NCI-H446 treated with DMSO at 0.1 percent for 48 hours (cell line): ENCODE data around the gene C11orf68.
A peak's percentile ranks its signal among the peaks of the same experiment; 100 is the strongest.

Experiments used
- DNase-seq: peaks from one replicate; lab custom pipeline; 2025; lab: John Stamatoyannopoulos, UW

Gene C11orf68

DNA sequence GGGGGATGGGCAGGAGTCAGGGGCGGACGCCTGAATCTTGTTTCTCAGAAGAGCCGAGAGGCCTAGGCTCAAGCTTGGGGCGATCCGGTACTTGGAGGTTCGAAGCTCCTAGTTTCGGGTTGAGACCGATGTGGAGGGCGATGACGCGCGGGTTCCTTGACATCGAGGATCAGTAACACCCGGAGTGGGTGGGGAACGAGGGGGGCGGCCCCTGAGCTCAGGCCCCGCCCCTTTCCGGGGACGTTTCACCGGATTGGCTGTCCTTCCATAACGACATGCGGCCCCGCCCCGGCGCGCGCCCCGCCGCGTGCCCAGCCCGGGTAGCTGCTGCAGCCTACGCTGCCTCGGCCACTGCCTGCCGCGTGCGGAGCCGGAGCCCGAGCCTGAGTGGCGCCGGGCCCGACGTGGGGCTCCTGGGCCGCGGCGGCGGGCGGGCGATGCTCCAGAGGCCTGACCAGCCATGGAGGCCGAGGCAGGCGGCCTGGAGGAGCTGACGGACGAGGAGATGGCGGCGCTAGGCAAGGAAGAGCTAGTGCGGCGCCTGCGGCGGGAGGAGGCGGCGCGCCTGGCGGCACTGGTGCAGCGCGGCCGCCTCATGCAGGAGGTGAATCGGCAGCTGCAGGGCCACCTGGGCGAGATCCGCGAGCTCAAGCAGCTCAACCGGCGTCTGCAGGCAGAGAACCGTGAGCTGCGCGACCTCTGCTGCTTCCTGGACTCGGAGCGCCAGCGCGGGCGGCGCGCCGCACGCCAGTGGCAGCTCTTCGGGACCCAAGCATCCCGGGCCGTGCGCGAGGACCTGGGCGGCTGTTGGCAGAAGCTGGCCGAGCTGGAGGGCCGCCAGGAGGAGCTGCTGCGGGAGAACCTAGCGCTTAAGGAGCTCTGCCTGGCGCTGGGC lies 28.3 kb downstream of the C11orf68 start, which contains the start of gene CCDC85B:
TSS of gene CCDC85B (plus strand) at position 350 of the 895 bp plus-strand sequence. CDS start at position 461, 111 bp downstream.
- peak; percentile 92 for DNase-seq

DNA sequence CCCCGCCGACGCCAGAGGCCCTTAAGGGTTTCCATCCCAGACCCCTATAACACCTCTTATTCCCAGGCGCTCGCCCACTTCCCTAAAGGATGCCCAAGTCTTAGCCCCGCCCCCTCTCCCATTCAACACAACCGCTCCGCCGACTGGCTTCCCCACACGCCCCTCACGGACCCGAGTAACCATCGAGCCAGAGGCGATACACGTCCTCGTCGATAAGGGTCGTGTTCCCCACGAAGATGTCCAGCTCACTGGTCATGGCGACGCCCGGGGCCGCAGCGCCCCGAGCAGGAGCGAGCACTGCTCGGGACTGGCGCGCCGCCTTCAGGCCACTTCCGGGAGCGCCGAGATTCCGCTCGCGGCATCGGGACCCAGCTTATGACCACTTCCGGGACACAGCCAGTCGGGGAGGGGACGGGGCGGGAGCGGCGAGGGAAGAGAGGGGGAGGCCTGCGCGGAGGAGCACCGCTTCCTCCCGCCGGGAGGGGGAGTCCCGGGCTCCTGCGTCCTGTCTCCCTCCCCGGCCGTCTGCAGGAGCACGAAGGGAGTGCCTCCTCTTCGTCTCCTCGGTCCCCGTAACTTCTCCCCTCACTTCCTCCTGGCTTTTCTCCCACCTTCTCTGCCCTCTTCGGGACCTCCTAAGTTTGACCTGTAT lies 30.6 kb downstream of the C11orf68 start, which contains the start of gene FIBP:
TSS of gene FIBP (minus strand) at position 309 of the 652 bp plus-strand sequence. CDS start at position 256, 53 bp downstream.
- DNase-seq, result peak; percentile 91

GRCh38 chr11:65887723-65888162 lies 31.1 kb downstream of the C11orf68 start:
- no peak for DNase-seq

GRCh38 chr11:65886826-65887722 lies 31.8 kb downstream of the C11orf68 start:
- no peak for DNase-seq

DNA sequence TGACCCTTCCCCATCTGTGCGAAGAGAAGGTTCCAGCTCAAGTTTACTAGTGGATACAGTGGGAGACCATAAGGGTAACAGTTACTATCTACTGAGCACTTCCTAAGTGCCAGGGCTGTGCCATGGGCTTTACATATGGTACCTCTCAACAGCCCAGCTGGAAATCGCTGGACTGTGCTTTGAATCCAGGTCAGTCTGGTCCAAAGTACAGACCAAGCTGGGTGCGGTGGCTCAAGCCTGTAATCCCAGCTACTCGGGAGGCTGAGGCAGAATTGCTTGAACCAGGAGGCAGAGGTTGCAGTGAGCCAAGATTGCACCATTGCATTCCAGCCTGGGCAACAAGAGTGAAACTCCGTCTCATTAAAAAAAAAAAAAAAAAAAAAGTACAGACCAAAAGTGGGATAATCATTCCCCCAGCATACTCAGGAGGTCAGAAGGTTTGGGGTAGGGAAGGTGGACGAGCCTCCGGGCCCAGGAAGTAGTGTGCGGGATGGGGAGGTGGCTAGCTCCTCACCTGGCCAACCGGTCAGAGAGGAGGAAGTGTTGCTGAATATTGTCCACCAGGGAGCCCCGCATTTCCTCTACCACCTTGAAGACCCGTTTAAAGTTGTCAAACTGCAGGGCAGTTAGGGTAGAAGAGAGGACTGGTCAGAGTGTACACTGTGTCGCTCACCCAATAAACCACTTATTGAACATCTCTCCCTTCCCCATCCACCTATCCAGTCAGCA lies 32.9 kb downstream of the C11orf68 start:
- no peak for DNase-seq

- no peak for DNase-seq
Measured at GRCh38 chr11:65885231-65885630, 33.6 kb downstream of the C11orf68 start.

DNA sequence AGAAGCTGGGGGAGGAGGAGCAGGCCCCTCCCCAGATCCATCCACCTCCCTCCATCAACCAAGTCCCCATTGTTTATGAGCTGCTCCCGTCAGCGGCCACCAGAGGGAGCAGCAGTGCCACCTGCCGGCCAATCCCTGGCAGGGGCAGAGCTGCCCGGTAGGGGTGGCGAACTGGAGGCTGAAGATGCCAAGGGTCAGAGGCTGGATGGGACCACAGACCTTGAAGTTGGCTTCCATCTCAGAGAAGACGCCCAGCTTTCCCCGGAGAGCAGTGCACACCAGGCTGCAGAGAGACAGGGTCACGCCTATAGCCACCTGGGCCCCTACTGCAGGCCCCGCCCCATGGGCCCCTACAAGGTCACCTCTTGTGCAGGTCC lies 34.2 kb downstream of the C11orf68 start:
- DNase-seq, result peak; percentile 38

DNA sequence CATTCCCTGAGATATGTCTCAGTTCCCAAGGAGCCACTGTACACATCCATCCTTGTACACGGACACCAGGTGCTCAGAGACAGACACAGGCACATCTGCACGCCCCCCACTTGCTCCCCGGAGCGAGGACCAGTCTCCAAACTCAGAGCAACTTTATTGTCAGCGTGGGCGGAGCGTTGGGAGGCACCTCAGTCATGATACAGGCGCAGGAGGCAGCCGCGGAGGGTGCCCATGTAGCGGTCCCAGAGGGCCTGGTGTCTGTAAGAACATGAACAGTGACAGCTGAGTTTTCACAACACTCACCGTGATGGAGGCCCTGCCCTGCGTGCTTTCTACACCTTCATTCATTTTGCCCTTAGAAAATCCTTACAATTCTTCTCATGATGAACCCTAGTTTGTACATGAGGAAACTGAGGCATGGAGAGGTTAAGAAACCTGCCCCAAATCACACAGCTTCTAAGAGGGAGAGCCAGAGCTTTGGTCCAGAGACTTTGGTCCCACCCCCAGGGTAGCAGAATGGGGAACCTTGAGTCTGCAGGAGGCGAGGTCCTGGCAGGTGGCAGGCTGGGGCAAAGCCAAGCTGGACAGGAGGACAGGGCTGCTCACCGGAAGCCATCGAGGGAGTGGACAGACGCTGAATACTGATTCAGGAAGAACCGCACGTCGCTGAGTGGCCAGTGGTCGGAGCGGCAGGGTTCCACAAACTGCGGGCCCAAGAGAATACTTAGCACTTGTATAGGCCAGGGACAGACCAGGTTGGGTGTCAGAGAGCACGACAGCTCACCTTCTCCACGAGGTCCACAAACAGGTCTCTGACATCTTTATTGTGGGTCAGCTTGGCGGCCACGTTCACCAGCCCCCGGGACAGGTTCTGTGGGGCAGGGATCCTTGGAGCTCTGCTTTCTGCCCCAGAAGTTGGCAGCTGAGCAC lies 34.8 kb downstream of the C11orf68 start:
- DNase-seq, result no peak

- no peak for DNase-seq
Measured at GRCh38 chr11:65883058-65883761, 35.7 kb downstream of the C11orf68 start.

GRCh38 chr11:65882120-65883057 lies 36.5 kb downstream of the C11orf68 start:
- no peak for DNase-seq

- DNase-seq, result no peak
Measured at GRCh38 chr11:65880844-65881421, 37.9 kb downstream of the C11orf68 start.

DNA sequence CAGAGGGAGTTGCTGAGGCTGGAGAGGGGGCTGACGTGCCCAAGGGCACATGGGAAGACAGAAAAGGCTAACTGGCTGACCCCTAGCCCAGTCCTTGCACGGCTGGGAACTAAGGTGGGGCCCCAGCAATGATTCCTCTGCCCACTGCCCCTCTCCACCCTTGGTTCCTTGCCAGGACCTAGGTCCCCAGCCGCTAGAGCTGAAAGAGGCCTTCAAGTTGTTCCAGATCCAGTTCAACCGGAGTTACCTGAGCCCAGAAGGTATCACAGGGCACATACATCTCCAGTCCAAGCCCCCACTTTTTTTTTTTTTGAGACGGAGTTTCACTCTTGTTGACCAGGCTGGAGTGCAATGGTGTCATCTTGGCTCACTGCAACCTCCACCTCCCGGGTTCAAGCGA lies 38.8 kb downstream of the C11orf68 start:
- no peak for DNase-seq

DNA sequence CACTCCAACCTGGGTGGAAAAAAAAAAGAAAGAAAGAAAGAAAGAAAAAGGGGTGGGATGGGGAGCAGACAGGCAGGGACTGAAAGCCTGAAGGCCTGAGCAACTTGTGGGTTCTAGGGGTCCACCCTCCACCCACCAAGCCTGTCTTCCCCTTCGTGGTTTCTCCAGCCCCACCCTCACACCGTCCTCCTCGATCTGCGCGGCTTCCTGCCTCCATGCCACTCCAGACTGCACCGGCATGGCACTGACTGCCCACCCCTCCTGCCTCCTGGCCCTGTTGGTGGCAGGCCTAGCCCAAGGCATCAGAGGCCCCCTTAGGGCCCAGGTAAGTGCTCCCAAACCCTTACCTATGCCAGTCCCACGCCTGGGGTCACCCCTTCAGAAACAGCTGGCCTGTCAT lies 39.2 kb downstream of the C11orf68 start, which contains the start of gene CTSW:
TSS of gene CTSW (plus strand) at position 221 of the 400 bp plus-strand sequence. CDS start at position 239, 18 bp downstream.
- no peak for DNase-seq

GRCh38 chr11:65873318-65874156 lies 45.3 kb downstream of the C11orf68 start:
- DNase-seq, result peak; percentile 66

DNA sequence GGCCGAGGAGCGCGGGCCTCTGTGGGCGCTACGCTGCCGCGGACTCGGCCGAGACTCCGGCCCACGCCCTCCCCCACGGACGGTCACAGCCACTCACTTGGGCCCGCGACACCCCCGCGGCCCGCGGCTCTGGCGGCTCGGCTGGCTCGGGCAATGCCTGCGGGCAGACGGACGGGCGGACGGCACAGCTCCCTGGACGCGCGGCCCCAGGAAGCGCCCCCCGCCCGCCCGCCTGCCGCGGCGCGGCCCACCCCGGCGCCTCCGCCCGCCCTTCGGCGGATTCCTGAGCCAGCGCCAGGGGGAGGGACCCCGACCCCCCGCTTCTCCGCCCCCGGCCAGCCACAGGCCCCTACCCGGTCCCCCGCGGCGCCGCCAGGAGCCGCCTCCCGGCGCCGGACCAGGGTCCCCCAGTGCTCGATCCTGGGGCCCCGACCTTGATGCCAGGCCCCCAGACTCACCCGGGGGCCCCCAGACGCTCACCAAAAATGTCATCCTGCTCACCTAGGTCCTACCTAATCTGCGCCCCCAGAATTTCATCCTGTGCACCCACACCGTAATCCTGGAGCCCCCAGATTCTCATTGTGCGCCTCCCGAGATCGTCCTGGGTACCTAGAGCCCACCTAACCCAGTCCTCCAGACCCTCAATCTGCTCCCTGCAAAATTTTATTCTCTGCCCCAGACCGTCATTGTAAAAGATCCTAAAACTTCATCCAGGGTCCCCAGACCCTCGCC lies 46.1 kb downstream of the C11orf68 start, which contains the start of gene EFEMP2:
TSS of gene EFEMP2 (minus strand) at position 215 of the 732 bp plus-strand sequence. CDS start 446 bp downstream, outside the sequence.
- no peak for DNase-seq
